Stimulated activated CD8-positive, alpha-beta memory T cell treated with anti-CD3 and anti-CD28 coated beads, Interleukin-7, amount 100 ng/mL, for 24 hours (primary cell): ENCODE measurements around the gene DNAH3.
"Not testable (repeated sequence)": the region's sequence is repeated elsewhere in the genome, so short reads cannot be mapped to it uniquely, and the experiment has no call there.

Experiments
- DNase-seq: peaks from one replicate; pipeline ENCODE4 v3.0.0-alpha.2; 2020; ENCODE audit warnings: low read depth

DNAH3 gene

GRCh38 chr16:21167360-21167759, 16.7 kb upstream of the DNAH3 start:
- no peak for DNase-seq

- no peak for DNase-seq
Measured at GRCh38 chr16:21166561-21166961, 15.9 kb upstream of the DNAH3 start.

GRCh38 chr16:21164521-21165168, 14.0 kb upstream of the DNAH3 start:
- no peak for DNase-seq

GRCh38 chr16:21163576-21163975, 12.9 kb upstream of the DNAH3 start:
- no peak for DNase-seq

- no peak for DNase-seq
Measured at GRCh38 chr16:21162661-21163151, 12.1 kb upstream of the DNAH3 start.

GRCh38 chr16:21161211-21161610, 10.6 kb upstream of the DNAH3 start:
- DNase-seq, result no peak

GRCh38 chr16:21160276-21160675, 9.6 kb upstream of the DNAH3 start:
- DNase-seq, result no peak

- no peak for DNase-seq
Measured at GRCh38 chr16:21159281-21159951, 8.8 kb upstream of the DNAH3 start.

- DNase-seq, result peak; percentile 58
Measured at GRCh38 chr16:21158208-21159110, 7.8 kb upstream of the DNAH3 start, which contains the start of gene LDAF1. Gene LDAF1 (plus strand): TSS chr16:21158674. CDS start chr16:21161183, 2,509 bp downstream.

GRCh38 chr16:21157632-21158031, 7.0 kb upstream of the DNAH3 start:
- no peak for DNase-seq

- no peak for DNase-seq
Measured at GRCh38 chr16:21156767-21157467, 6.3 kb upstream of the DNAH3 start.

- DNase-seq, result not testable (repeated sequence)
Measured at GRCh38 chr16:21156011-21156410, 5.4 kb upstream of the DNAH3 start.

GRCh38 chr16:21153124-21153729, 2.6 kb upstream of the DNAH3 start:
- DNase-seq, result not testable (repeated sequence)

- DNase-seq, result not testable (repeated sequence)
Measured at GRCh38 chr16:21152160-21153030, 1.7 kb upstream of the DNAH3 start.

GRCh38 chr16:21145738-21146137, 4.9 kb downstream of the DNAH3 start:
- no peak for DNase-seq

GRCh38 chr16:21134053-21134452, 16.6 kb downstream of the DNAH3 start:
- DNase-seq, result no peak

GRCh38 chr16:21130811-21131210, 19.8 kb downstream of the DNAH3 start:
- no peak for DNase-seq

- no peak for DNase-seq
Measured at GRCh38 chr16:21128991-21129390, 21.7 kb downstream of the DNAH3 start.

- DNase-seq, result no peak
Measured at GRCh38 chr16:21126518-21126917, 24.1 kb downstream of the DNAH3 start.

GRCh38 chr16:21125191-21125590, 25.5 kb downstream of the DNAH3 start:
- DNase-seq, result no peak
